HG03520 (cell line): ENCODE data around the gene POTEJ.
A peak's percentile ranks its signal among the peaks of the same experiment; 100 is the strongest.
"Not testable (repeated sequence)": the region's sequence is repeated elsewhere in the genome, so short reads cannot be mapped to it uniquely, and the experiment has no call there.

Experiments
- ATAC-seq: cut with Tn5 transposase; IDR thresholded peaks from one replicate; pipeline ENCODE4 v1.9.1; 2021; ENCODE audit warnings: mild to moderate bottlenecking, moderate library complexity; ENCODE audit not compliant: unreplicated experiment

The POTEJ gene

DNA sequence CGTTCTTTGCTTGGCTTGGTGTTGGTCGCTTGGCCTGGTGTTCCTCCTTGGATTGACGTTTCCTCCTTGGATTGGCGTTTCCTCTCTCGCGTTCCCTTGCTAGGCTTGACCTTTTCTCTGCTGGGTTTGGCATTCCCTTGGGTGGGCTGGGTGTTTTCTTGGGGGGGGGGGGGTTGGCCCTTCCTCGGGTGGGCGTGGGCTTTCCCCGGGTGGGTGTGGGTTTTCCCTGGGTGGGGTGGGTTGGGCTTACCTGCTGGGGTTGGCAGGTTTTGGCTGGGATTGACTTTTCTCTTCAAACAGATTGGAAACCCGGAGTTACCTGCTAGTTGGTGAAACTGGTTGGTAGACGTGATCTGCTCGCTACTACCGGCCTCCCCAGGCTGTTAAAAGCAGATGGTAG, at the start of gene POTEJ:
POTEJ (plus strand) TSS at position 301 of the 400 bp plus-strand sequence; CDS start at position 394, 93 bp downstream.
- not testable (repeated sequence) for ATAC-seq

DNA sequence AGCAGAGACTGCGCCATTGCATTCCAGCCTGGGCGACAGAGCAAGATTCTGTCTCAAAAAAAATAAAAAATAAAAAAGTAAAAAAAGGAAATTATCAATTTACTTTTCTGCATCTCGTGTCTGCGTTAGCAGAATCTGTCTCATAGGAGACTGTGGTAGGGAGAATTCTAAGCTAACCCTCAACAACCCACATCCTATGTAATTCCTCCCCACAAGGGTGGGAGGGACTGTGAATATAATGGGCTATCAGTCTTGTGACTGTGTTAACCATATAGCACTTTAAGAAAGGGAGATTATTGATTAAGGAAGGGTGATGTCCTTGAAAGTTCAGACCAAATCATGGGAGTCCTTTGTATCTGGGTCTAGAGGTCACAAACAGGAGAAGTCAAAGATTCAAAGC, 45.1 kb upstream of the POTEJ start:
- ATAC-seq = not testable (repeated sequence)

DNA sequence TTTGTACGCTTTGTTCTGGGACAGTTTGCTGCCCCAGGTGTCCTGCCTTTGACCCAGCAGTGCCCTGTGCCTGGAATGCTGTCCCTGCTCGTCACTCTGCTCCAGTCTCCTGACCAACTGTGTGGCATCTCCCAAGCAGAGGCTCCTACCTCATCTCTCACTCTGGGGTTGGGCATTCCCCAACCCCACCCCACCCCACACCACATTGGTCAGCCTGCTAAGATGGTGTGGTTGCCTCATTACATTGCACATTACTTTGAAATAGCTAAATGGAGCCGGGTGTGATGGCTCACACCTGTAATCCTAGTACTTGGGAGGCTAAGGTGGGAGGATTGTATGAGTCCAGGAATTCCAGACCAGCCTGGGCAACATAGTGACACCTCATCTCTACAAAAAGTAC, 39.3 kb upstream of the POTEJ start:
- not testable (repeated sequence) for ATAC-seq

DNA sequence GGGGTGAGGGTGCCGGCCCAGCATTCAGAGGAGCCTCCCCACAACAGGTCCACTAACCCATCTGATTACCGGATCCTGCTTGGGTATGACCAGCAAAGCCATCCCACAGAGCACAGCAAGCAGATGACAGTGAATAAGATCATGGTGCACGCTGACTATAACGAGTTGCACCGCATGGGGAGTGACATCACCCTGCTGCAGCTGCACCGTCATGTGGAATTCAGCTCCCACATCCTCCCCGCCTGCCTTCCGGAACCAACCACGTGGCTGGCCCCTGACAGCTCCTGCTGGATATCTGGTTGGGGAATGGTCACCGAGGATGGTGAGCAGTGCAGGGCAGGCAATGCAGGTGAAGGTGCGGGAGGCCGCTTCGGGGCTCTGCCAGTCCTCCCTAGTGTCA, 37.0 kb upstream of the POTEJ start:
- not testable (repeated sequence) for ATAC-seq

DNA sequence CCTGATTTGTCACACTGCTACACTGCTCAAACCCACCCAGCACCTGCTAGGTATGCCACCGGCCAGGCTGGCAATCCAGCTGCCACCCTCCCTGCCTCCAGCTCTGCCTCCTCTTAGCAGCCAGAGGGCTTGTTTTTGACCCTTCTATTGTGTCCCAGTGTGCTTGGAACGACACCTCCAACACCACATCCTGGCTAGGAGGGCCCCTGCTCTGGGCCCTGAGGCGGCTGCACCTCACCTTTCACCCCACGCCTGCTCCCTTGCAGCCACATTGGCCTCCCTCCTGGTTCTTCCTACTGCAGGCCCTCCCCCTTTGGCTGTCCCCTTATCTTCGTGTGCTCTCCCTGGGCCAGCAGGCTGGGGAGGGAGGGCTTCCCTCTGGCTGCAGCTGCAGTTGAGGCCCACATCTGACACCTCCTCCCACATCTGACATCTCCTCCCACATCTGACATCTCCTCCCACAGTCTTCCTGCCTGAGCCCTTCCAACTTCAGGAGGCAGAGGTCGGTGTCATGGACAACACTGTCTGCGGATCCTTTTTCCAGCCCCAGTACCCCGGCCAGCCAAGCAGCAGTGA, 34.9 kb upstream of the POTEJ start:
- not testable (repeated sequence) for ATAC-seq

DNA sequence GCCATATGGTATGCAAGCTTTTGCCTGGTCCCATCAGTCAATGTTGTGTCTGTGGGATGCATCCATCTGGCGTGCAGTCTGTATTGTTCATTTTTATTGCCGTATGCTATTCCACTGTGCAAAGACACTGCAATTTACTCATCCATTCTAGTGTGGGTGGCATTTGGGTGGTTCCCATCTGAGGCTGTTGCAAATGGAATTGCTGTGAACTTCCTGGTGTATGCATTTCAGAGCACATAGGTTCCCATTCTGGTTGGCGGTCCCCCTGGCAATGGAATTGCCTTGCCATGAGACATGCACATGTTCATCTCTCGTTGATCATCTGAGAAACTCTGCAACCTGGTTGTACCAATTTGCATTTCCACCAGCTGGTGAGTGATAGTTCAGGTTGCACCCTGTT, 33.7 kb upstream of the POTEJ start:
- ATAC-seq = not testable (repeated sequence)

DNA sequence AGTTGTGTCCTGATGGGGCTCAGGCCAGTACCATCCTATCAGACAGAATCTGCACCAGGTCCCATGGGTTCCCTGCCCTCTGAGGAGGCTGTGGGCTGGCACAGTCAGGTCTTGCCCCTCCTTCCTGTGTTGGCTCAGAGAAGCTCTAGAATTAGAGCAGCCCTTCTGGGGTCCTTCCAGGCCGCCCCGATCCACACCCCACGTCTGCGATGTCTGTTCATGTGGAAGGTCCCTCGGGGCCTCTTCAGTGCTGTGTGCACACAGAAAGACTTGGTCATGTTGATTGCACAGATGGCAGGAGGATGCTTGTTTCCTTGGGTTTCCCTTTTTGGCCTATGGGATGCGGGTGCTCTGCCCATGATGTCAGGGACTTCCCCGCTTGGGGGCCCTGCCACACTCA, 32.1 kb upstream of the POTEJ start:
- not testable (repeated sequence) for ATAC-seq

DNA sequence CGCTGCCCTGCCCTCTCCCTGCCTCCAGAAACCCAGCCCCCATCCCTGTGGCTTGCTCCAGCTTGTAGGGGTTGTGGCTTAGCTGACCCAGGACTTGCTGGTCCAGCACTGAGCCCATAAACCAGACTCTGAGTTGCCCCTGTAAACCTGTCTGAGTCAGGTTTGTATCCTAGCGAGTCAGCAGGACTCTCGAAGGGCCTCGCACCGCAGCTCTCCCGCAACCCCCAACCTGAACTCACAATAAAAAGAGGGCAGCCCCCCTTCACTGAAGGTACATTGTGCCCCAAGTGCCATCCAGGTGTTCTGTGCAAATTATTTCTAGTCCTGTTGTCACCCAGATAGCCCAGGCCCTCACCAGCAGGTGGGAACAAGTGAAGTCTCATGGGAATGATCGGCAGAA, 29.7 kb upstream of the POTEJ start:
- ATAC-seq = not testable (repeated sequence)

DNA sequence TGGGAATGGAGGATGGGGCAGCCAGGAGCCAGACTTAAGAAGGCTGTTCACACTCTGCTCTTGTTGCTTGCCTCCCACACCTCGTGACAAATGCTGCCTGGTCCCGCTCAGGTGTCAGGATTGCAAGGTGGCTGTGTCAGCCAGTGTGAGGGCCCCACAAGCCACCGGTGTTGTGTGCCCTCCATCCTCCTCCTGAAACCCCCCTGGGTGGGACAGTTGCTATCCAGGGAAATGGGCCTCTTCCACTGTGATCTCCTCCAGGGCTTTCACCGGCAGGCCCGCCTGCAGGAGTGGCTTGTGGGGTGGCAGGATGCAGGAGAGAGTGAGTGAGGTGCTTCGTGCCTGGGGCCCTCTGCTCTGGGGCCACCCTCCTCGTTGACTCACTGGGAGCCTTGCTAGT, 28.3 kb upstream of the POTEJ start:
- ATAC-seq = not testable (repeated sequence)

DNA sequence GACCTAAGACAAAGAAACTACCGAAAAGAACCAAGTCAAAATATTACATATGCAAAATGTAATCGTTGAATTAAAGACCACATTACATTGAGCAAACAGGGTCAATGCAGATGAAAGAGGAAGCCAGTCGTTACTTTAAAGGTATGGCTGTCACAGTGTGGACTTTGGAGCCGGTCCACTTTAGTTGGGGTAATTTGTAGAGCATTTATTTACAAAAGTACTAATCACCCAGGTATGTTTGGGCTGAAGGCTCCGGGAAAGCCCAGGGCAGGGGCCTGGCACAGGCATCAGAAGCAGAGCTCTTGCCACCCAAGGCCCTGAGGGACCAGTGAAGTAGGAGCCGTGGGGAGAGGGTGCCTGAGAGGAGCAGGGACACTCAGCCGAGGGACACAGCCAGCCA, 27.7 kb upstream of the POTEJ start:
- ATAC-seq = not testable (repeated sequence)

DNA sequence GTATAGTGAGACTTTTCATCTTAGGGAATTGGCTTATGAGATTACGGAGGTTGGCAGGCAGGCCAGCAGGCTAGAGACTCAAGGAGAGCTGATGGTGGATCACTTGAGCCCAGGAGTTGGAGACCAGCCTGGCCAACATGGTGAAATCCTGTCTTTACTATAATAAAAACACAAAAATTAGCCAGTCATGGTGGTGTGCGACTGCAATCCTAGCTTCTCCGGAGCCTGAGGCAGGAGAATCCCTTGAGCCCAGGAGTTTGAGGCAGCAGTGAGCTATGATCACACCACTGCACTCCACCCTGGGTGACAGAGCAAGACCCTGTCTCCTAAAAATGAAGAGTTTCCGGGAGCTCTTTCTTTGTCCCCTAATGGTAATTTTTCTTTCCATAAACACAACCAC, 26.5 kb upstream of the POTEJ start:
- not testable (repeated sequence) for ATAC-seq

DNA sequence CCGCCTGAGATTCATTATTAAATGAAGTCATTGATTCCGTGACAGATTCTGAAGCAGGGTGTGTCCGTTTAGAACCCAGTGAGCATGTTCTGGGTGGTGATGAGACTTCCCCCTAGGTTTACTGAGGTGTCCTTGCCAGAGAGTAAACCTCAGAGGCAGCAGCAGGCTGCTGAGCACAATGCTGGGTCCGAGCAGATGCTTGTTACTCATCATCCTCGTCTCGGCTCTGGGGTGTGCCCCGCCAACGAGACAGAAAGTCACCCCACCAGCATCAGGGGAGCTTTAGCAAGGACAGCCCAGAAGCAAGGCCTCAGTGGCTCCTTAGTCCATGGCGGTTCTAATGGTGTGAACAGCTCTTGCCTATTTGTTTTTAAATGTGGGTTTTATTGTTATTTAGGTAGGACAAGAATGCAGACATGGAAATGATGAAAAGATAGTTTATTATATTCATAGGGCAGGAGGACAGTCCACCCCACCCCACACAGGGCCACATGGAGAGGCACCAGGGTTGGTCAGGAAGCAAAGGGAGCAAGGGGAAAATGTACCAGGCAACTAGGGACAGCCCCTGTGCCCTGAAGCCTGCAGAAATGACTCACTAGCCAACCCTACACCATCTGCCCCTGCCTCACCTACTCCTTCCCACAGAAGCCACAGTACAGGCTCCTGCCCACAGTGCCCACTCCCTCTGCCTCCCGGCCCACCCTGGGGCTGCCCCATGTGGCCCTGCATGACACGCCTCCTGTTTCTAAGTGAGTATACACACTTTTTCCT, 22.4 kb upstream of the POTEJ start:
- peak; percentile 54 for ATAC-seq

DNA sequence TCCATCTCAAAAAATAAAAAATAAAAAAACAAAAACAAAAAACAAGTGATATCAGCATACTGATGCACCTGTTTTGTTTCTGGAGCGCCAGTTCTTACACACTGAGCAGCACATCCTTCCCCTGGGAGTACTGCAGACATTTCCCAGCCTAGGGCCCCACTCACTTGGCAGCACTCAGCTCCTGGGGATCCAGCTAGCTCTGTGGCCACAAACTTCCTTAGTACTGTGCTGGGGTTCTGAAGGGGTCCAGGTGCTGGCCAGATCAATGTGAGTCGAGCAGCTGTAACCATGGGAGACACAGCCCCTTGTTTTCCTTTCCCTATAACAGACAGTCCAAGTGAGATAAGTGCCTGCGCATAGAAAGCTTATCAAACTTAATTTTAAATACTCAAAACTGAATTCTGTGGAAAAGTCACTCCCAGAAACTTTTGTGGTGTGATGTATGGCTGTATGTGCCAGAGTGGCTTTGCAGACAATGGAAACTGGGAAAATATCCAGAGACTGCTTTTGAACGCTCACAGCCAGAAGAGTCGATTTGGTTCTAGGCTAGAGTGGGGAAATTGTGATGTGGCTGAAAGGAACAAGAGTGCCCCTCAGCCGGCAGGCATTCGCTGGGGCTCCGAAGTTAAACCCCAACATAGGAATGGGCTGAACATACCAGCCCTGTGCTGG, 20.9 kb upstream of the POTEJ start:
- ATAC-seq = not testable (repeated sequence)

DNA sequence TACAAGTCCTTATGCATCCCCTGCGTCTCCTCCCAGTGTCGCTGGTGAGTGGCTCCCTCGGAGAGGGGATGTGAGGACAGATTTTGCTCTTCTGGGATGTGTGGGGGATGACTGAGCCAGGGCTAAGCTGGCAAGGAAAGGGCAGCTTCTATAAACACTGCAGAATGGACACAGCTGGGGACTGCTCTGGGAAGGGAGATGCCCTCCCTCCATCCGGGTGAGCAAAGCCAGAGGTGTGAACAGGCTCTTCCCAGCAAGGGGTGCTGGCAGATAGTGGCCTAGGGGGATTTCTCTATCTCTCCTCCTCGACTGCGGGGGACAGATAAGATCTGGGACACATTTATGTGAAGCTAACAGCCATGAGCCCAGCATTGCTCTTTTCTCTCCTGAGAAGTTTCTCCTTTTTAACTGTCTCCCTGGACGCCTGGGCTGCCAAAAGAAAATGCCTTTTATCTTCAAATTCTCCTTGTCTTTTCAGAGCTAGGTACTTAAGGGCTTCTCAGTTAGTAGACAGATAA, 20.3 kb upstream of the POTEJ start:
- not testable (repeated sequence) for ATAC-seq

DNA sequence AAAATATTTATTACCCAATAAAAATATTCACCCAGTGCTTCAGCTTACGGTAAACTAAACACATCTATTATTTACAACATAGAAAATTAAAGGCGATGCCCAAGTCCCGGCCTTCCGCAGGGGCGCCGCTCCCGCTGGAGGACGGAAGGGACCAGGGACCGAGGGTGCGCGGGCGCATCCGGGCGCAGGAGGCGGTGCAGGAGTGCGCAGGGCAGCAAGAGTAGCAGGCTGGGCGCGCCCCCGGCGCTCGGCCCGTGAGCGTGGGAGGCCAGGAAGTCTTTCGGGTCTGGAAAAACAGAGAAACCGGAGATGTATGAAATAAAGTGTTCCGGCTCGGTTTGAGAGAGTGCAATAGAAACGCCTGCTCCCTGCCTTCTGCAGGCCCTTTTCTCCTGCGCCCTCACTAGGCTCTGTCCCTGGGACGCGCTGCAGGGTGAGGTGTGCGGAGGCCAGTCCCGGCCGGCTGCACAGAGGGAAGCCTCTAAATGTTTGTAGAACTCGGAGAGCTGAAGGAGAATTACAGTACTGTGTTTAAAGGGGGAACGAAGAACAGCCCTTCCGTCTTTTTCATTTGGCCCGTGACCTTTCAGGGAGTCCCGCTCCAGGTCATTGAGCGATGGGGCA, 18.3 kb upstream of the POTEJ start:
- ATAC-seq = not testable (repeated sequence)

DNA sequence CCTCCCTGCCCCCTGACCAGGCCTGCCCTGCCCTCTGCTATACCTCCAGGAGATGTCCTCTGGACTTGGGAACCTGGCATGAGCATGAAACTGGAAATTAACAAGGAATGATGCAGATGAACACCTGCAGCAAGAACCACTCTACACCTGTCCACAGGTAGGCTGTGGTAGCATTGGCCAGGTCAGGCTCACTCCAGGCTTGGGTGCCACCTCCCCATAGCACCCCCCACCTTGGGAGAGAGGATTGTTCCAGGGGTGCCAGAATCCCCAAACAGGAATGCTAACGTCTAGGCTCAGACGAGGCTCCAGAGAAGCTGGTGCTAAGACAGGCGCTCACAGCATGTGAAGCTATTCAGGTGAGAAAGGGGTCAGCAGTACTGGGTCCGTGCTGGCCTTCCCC, 17.2 kb upstream of the POTEJ start:
- ATAC-seq = not testable (repeated sequence)

DNA sequence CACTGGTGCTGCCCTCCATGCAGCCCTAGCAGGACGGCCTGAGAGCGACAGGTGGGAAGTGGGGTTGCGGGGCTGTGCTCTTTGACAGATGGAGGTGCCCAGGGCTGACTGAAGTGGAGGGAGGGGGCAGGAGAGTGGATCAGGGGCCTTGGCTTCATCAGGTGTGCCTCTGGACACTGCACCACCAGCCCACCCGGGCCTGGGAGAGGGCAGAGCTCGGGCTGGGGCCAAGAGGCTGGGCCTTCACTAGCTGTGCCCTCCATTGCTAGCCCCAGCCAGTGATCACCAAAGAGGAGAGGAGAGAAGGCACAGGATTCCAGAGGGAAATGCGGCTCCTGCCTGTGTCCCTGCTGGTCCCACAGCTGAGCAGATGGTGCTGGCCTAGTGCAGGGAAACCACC, 14.5 kb upstream of the POTEJ start:
- ATAC-seq = not testable (repeated sequence)

DNA sequence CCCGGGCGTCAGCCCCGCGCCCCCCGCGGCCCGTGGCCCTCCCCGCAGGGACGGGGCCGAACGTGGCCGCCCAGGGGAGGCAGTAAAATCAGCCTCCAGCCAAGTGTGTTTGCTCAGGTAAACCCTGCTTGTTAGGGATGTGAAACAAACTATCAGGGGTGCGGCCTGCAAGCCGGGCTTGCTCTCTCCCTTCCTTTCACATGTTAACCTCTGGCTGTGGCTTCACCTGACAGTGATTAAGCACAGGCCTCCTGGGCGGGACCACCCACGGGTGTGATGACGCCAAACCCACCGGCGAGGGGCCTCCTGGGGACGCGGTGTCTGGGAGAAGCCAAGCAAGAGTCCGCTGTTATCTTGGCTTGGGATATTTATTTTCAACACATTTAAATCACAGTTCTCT, 13.2 kb upstream of the POTEJ start:
- not testable (repeated sequence) for ATAC-seq

DNA sequence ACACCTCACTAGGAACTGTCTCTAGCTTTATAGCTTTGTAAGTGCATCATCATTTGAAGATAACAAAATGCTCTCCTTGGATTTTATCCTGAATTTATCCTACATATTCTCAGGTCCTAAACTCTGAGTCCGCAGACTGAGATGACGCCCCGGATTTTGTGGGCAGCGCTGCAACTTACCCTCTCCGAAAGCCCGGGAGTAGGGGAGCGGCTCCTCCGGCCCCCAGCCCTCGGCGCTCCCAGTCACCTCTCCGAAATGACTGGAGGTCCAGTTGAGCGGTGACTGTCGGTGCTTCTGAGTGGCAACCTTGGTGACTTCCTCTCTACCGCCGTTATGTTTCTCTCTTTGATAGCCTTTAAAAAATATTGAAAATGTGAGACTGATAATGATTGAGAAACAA, 12.8 kb upstream of the POTEJ start:
- ATAC-seq = not testable (repeated sequence)

DNA sequence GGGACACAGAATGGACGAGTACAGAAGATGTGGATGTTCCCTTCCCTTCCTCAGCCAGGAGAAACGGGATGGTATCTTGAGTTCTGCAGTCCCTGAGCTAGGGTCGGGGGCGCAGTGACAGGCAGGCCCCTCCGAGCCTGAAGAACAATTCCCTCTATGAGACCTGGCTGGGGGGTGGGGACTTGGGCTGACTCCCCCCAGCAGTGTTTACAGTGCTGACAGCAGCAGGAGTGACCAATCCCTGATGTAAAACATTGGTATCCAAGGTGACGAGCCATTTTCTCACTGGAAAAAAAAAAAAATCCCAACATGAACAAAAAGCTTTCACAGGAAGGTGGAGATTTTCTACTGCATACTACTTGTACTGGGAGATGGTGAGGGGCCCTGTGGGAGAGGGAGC, 11.8 kb upstream of the POTEJ start, which contains the start of gene CFC1:
CFC1 (minus strand) TSS at position 183 of the 400 bp plus-strand sequence. CDS start 288 bp downstream, outside the sequence.
- ATAC-seq = not testable (repeated sequence)

DNA sequence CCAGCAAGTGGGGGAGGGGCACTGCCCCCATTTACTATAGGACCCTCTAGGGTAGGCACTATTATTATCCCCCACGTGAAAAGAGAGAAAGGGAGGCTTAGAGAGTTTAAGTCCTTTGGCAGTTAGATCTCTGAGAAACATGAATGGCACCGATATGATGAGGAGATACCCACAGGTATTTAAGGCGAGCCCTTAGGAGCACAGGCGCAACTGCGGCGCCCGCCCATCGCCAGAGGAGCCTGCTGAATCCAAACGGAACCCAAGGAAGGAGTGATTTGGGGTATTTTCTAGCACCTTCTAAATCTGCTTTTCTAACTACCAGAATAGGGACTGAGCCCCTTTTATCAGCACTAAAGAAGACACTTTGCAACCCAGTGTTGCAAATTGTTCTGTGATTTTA, 11.3 kb upstream of the POTEJ start:
- ATAC-seq = not testable (repeated sequence)
